Endometrial microvascular endothelial cells (primary cell): Measurements from ENCODE around the gene SPATA31D3. TPM values are rescaled to one million over a fixed set of nuclear protein-coding genes. Genes with fewer than 3 reads are reported as not detected.
"Not testable (repeated sequence)": the region's sequence is repeated elsewhere in the genome, so short reads cannot be mapped to it uniquely, and the experiment has no call there.

Experiments
- in situ Hi-C: cut with HindIII; loops from 2 replicates; pipeline ENCODE4 v1.10.0; 2017; ENCODE audit warnings: low sequenced_read_pairs, low pct_unique_long_range_greater_than_20kb; ENCODE audit errors: inconsistent ontology term
- total RNA-seq: library from RNA; depleted of rRNA; stranded (reverse); fragments of >200 nt; gene quantifications from one replicate; pipeline ENCODE4 v1.2.3, GENCODE V29; 2015; ENCODE audit errors: inconsistent ontology term

Gene SPATA31D3
- total RNA-seq, 1 donor from 2014 or later, result not detected

- in situ Hi-C loops, result no loop called here
These were observed 28.4 kb downstream of the SPATA31D3 start for GRCh38 chr9:81971727-81972126.

- in situ Hi-C loops, result no loop called here
These were observed 31.5 kb downstream of the SPATA31D3 start for GRCh38 chr9:81974764-81975163.

- in situ Hi-C loops, result no loop called here
These were observed 33.1 kb downstream of the SPATA31D3 start for GRCh38 chr9:81976351-81976750.

- in situ Hi-C loops, result no loop called here
These were observed 35.9 kb downstream of the SPATA31D3 start for GRCh38 chr9:81979196-81979595.

- in situ Hi-C loops, result no loop called here
These were observed 37.3 kb downstream of the SPATA31D3 start for GRCh38 chr9:81980568-81980967.

GRCh38 chr9:81981883-81982282, 38.6 kb downstream of the SPATA31D3 start:
- in situ Hi-C loops, result no loop called here

GRCh38 chr9:81984928-81985327, 41.6 kb downstream of the SPATA31D3 start:
- in situ Hi-C loops, result no loop called here

GRCh38 chr9:81986051-81986450, 42.8 kb downstream of the SPATA31D3 start:
- in situ Hi-C loops, result no loop called here

- in situ Hi-C loops, result not testable (repeated sequence)
These were observed 45.2 kb downstream of the SPATA31D3 start, which contains the start of gene SPATA31D1 for GRCh38 chr9:81988472-81988871. Gene SPATA31D1 (plus strand): TSS chr9:81988772. CDS start chr9:81988819, 47 bp downstream.

- in situ Hi-C loops, result no loop called here
These were observed 46.4 kb downstream of the SPATA31D3 start for GRCh38 chr9:81989700-81990099.

- in situ Hi-C loops, result no loop called here
These were observed 50.4 kb downstream of the SPATA31D3 start for GRCh38 chr9:81993656-81994055.

Other genes starting within 250 kb of the SPATA31D3 start
- not detected for gene SPATA31D4, start 15.1 kb upstream of the SPATA31D3 start, total RNA-seq
- gene SPATA31D1, start 45.3 kb downstream of the SPATA31D3 start, total RNA-seq, result not detected